B cell (primary cell): ENCODE results near the gene TSC2.

Source experiments
- CTCF ChIP-seq: fragments of 200-600 bp; IDR thresholded peaks from one replicate; pipeline ENCODE4 v1.8.0; 2022; ENCODE audit warnings: antibody characterized with exemption, mild to moderate bottlenecking
- EZH2 ChIP-seq: IDR thresholded peaks from 2 replicates; pipeline ENCODE4 v1.6.1; 2012; ENCODE audit warnings: borderline replicate concordance, low read depth, mild to moderate bottlenecking, moderate library complexity, low read length; ENCODE audit not compliant: insufficient read depth, poor library complexity, severe bottlenecking

GRCh38 chr16:2078096-2078495, 30.3 kb downstream of the TSC2 start:
- TF ChIP-seq CTCF (no peak), EZH2 (no peak)
